Immature natural killer cell (primary cell): ENCODE results near the gene ETV1. TPM values are rescaled to one million over a fixed set of nuclear protein-coding genes. Genes with fewer than 3 reads are reported as not detected.

ENCODE experiments used
- DNase-seq, 3 donors: peaks; one replicate each; pipeline ENCODE4 v3.0.0; 2022; ENCODE audit warnings: mixed read lengths in 1 of 3
- H3K27ac Mint-ChIP-seq, 6 donors: one replicate each; pipeline ENCODE4 v1.8.0; 2020; ENCODE audit warnings: mixed read lengths in 6 of 6, mild to moderate bottlenecking in 5 of 6, inconsistent platforms in 4 of 6, moderate library complexity in 3 of 6
- H3K27me3 Mint-ChIP-seq, 3 donors: one replicate each; pipeline ENCODE4 v1.8.0; 2020 to 2021; ENCODE audit warnings: low read depth in 3 of 3, mild to moderate bottlenecking in 3 of 3, mixed read lengths in 3 of 3, moderate library complexity in 3 of 3, inconsistent platforms in 1 of 3
- H3K36me3 Mint-ChIP-seq, 3 donors: one replicate each; pipeline ENCODE4 v1.8.0; 2020; ENCODE audit warnings: mixed read lengths in 3 of 3, inconsistent platforms in 2 of 3, mild to moderate bottlenecking in 2 of 3
- H3K4me1 Mint-ChIP-seq, 2 donors: one replicate each; pipeline ENCODE4 v1.8.0; 2020; ENCODE audit warnings: inconsistent platforms in 2 of 2, mild to moderate bottlenecking in 2 of 2, mixed read lengths in 2 of 2, moderate library complexity in 1 of 2
- H3K4me3 Mint-ChIP-seq, 5 donors: one replicate each; pipeline ENCODE4 v1.8.0; 2020; ENCODE audit warnings: mild to moderate bottlenecking in 5 of 5, mixed read lengths in 5 of 5, inconsistent platforms in 3 of 5, moderate library complexity in 3 of 5
- H3K9me3 Mint-ChIP-seq, 6 donors: one replicate each; pipeline ENCODE4 v1.8.0; 2020; ENCODE audit warnings: mild to moderate bottlenecking in 6 of 6, mixed read lengths in 6 of 6, inconsistent platforms in 4 of 6, moderate library complexity in 3 of 6
- polyA plus RNA-seq, 3 donors: library from polyadenylated mRNA; unstranded; fragments of 300-500 nt; fragmentation: Illumina TruSeq; gene quantifications; one replicate each; pipeline ENCODE4 v1.2.3, GENCODE V29; 2021

ETV1 gene
- polyA plus RNA-seq, 3 donors from 2014 or later, result not detected

- Mint-ChIP-seq H3K27me3 (peaks cover 0 to 2% (median 0%) of the 10 kb centered on the region in 3 donors), H3K9me3 (no peaks in the 10 kb centered on the region), H3K4me3 (no peak overlapping the region), H3K4me1 (peaks cover 27 to 37% of the 10 kb centered on the region in 2 donors), H3K27ac (no peak overlapping the region), H3K36me3 (no peaks in the 10 kb centered on the region)
- DNase-seq, result no peak
Observed at GRCh38 chr7:13904689-13905088, 84.8 kb downstream of the ETV1 start.

DNA sequence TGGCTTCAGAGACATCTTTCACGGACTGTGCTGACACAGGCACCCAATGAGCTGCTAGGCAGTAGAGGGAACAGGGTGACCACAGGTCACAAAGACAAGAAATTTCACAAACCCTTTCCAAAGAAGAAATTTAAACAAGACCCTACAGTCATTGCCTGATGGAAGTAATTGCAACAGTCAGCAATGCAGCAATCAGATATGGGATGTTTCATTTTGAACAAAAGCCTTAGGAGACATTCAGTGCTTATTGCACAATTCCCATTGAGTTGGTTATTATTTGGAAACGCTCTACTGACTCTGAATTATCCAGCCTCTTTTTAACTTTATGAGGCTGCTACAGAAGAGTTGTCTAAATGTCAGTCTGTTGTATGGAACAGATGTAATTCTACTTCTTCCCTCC is 85.5 kb downstream of the ETV1 start:
- Mint-ChIP-seq H3K9me3 (no peaks in the 10 kb centered on the region), H3K4me3 (no peak overlapping the region), H3K4me1 (peaks cover 20 to 30% of the 10 kb centered on the region in 2 donors), H3K36me3 (no peaks in the 10 kb centered on the region), H3K27ac (no peak overlapping the region), H3K27me3 (peaks cover 0 to 2% (median 0%) of the 10 kb centered on the region in 3 donors)
- no peak for DNase-seq

- Mint-ChIP-seq H3K4me3 (no peak overlapping the region), H3K27me3 (no peaks in the 10 kb centered on the region), H3K4me1 (peaks cover 11 to 20% of the 10 kb centered on the region in 2 donors), H3K27ac (no peak overlapping the region), H3K36me3 (no peaks in the 10 kb centered on the region), H3K9me3 (no peaks in the 10 kb centered on the region)
- no peak for DNase-seq
Observed at GRCh38 chr7:13901577-13901976, 87.9 kb downstream of the ETV1 start.

DNA sequence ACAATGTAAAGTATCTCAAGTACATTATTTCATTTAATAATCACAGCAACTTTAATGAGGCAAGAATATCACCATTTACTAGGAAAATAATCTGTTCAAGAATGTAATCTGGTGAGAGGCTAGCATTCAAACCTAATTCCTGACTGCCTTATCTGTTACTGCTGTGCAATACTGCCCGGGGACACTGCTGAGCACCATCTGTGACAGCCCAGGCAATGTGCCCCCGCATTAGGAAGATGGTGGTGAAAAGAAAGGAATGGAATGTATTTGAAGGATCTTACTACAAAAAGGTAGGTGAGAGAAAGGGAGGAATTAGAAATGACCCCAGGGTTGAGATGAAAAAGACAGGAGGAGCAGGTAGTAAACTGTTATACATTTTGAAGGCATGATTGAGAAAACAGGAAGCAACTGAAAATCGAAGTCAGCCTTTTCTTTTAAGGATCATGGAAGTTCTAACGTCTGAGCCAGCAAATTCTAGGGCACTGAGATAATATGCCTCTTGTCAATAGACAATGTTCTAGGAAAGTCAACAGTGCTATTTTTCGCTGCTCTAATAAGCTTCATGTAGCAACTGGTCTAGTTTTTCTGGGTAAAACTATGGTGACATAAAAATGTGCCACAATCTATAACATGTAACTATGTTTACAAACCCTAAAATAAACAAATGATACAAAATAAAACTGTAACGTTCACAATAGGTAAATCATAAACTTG is 90.4 kb downstream of the ETV1 start:
- no peak for DNase-seq
- Mint-ChIP-seq H3K27me3 (no peaks in the 10 kb centered on the region), H3K4me3 (no peak overlapping the region), H3K36me3 (no peaks in the 10 kb centered on the region), H3K27ac (no peak overlapping the region), H3K4me1 (peaks cover 11 to 14% of the 10 kb centered on the region in 2 donors), H3K9me3 (no peaks in the 10 kb centered on the region)

DNA sequence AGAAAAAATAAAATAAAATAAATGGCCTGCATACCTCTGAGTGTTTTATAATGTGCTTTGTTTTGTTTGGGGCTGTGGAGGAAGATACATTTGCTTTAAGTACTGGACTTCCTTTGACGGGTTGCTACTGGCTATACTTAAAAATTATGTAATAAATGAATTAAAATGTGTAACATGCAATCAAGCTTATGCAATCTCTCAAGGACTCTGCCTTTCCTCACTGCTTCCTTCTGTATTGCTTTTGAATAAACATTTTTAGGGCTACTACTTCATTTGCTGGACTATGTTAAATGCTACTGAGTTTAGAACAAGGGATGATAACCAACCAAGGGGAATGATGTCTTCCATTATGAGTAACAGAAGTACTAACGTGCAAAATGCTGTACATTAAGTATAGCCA is 91.6 kb downstream of the ETV1 start:
- H3K9me3 Mint-ChIP-seq, result no peaks in the 10 kb centered on the region
- no peaks in the 10 kb centered on the region for H3K27me3 Mint-ChIP-seq
- no peaks in the 10 kb centered on the region for H3K36me3 Mint-ChIP-seq
- H3K27ac Mint-ChIP-seq, result no peak overlapping the region
- DNase-seq, result no peak
- peaks cover 11 to 14% of the 10 kb centered on the region in 2 donors for H3K4me1 Mint-ChIP-seq
- H3K4me3 Mint-ChIP-seq, result no peak overlapping the region

DNA sequence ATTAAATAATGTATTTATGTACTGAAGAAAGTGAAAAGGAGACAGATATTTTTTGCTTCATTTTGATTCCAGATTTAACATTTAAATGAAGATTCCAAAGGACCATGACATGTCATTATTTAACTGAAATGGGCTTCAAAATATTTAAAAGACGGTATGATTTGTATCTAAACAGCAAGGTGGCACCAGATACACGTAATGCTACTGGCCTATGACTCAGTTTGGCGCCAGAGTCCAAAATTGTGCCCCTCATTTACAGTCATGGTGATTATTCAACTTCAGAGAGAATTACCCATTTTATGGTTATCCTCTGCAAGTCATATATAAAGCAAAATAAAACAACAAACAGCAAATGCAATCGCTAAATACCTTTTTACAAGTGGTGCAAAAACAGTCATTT is 94.5 kb downstream of the ETV1 start:
- DNase-seq, result no peak
- no peaks in the 10 kb centered on the region for H3K9me3 Mint-ChIP-seq
- H3K27ac Mint-ChIP-seq, result no peak overlapping the region
- H3K4me3 Mint-ChIP-seq, result no peak overlapping the region
- no peaks in the 10 kb centered on the region for H3K36me3 Mint-ChIP-seq
- peaks cover 11 to 14% of the 10 kb centered on the region in 2 donors for H3K4me1 Mint-ChIP-seq
- H3K27me3 Mint-ChIP-seq, result no peaks in the 10 kb centered on the region

- no peak for DNase-seq
- H3K9me3 Mint-ChIP-seq, result no peaks in the 10 kb centered on the region
- peaks cover 11 to 14% of the 10 kb centered on the region in 2 donors for H3K4me1 Mint-ChIP-seq
- peaks cover 0 to 2% (median 0%) of the 10 kb centered on the region in 3 donors for H3K27me3 Mint-ChIP-seq
- H3K4me3 Mint-ChIP-seq, result no peak overlapping the region
- H3K27ac Mint-ChIP-seq, result no peak overlapping the region
- no peaks in the 10 kb centered on the region for H3K36me3 Mint-ChIP-seq
Observed at GRCh38 chr7:13894377-13894776, 95.1 kb downstream of the ETV1 start.

GRCh38 chr7:13890793-13891192 is 98.7 kb downstream of the ETV1 start:
- Mint-ChIP-seq H3K4me3 (no peak overlapping the region), H3K9me3 (no peaks in the 10 kb centered on the region), H3K4me1 (peaks cover 0 to under 1% of the 10 kb centered on the region in 2 donors), H3K27me3 (peaks cover 0 to 2% (median 0%) of the 10 kb centered on the region in 3 donors), H3K36me3 (no peaks in the 10 kb centered on the region), H3K27ac (no peak overlapping the region)
- DNase-seq, result no peak

DNA sequence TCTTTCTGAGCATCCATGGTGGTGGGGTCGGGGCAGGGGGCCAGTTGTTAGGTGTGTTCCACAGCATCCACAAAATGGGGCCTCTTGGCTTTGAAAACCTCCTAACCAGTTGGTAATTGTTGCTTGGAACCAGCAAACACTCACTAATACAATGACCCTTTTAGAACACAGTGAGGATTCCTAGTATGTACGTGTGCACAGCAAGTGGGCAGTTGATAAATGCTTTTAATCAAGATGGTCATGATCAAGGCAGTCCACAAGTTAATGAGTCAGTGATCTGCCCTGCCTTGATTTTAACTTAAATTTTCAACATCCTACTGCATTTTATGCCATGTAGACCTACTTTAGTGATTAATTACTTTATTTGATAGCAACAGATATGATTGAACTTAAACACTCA is 103.1 kb downstream of the ETV1 start:
- Mint-ChIP-seq H3K4me3 (no peak overlapping the region), H3K36me3 (no peaks in the 10 kb centered on the region)
- DNase-seq, result no peak

DNA sequence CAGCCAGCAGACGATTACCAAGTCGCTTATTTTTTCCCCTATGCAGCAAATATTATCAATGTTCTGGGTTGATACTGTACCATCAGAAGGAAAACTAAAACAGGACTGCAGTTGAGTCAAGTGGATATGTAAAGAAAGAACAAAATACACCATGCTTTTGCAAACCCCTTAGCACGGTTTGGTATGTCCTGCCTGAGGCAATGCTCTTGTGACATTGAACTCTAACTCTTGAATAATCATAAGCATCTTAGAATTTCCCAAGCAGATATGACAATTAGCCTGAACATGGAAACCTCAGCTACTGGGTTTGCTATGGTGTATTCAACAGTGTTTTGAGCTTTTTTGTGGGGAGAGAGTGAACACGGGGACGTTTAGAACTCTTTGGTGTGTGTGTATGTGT is 107.4 kb downstream of the ETV1 start:
- Mint-ChIP-seq H3K27me3 (peaks cover 0 to 2% (median 2%) of the 10 kb centered on the region in 3 donors), H3K36me3 (no peaks in the 10 kb centered on the region), H3K4me3 (no peak overlapping the region), H3K27ac (no peak overlapping the region), H3K9me3 (peaks cover 0 to 2% (median 0%) of the 10 kb centered on the region in 6 donors), H3K4me1 (no peaks in the 10 kb centered on the region)
- no peak for DNase-seq

More for the DNA sequence above, 103.1 kb downstream of the ETV1 start:
- Mint-ChIP-seq H3K9me3 (peaks cover 0 to 2% (median 0%) of the 10 kb centered on the region in 6 donors), H3K27me3 (peaks cover 0 to 2% (median 2%) of the 10 kb centered on the region in 3 donors), H3K27ac (no peak overlapping the region), H3K4me1 (no peaks in the 10 kb centered on the region)

DNA sequence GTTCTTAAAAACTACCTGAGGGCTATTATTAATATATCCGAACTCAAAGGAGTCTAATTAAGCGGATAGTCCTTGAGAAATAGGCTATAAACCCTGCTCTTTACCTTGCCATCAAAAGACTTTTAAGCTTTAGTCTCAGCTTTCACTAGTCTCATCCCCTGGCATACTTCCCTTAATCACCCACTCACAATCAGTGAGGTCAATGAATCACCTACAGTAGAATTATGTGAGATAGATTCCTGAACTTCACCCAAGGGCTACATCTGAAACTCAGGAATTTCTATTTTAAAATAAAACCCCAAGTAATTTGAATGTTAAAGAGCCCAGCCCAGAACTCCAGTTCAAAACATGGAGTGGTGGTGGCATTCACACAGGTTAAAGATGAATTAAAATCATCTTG is 108.7 kb downstream of the ETV1 start:
- H3K27ac Mint-ChIP-seq, result no peak overlapping the region

DNA sequence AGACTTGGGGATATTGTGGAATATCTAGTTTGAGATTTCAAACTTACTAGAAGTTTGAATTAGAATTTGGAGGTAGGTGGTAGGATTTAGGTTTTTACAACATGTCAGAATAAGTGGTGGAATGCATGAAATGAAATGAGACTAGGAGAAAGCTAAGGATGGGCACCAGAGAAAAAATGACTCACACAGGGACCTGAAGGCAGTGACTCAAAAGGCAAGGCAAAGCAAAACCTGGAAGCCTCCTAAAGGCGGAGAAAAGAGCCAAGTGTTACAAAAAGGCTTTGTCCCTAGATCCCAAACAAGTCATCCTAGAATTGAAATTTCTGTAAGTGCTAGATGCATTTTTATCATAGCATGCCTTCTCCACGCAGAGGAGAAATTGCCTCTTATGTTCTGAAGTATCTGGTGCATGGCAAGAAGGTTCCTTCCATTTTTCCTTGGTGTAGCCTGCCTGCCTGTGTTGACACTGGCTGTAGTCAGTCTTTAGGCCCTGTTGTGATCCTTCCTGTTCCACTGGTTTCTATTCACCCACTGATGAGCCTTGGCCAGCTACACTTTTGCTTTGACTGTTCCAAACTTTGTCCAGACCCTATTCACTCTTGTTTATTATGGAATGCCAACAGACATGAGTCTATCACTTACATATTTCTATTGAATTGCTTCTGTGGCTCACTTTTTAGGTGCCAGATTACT is 109.3 kb downstream of the ETV1 start:
- no peaks in the 10 kb centered on the region for H3K4me1 Mint-ChIP-seq
- H3K36me3 Mint-ChIP-seq, result no peaks in the 10 kb centered on the region
- H3K27me3 Mint-ChIP-seq, result peaks cover 0 to 2% (median 2%) of the 10 kb centered on the region in 3 donors
- no peak overlapping the region for H3K4me3 Mint-ChIP-seq
- no peak overlapping the region for H3K27ac Mint-ChIP-seq
- peaks cover 0 to 2% (median 0%) of the 10 kb centered on the region in 6 donors for H3K9me3 Mint-ChIP-seq
- no peak for DNase-seq

More for the DNA sequence above, 108.7 kb downstream of the ETV1 start:
- Mint-ChIP-seq H3K27me3 (peaks cover 0 to 2% (median 2%) of the 10 kb centered on the region in 3 donors), H3K4me3 (no peak overlapping the region), H3K36me3 (no peaks in the 10 kb centered on the region), H3K9me3 (peaks cover 0 to 2% (median 0%) of the 10 kb centered on the region in 6 donors), H3K4me1 (no peaks in the 10 kb centered on the region)
- no peak for DNase-seq

GRCh38 chr7:13879143-13879542 is 110.3 kb downstream of the ETV1 start:
- no peak for DNase-seq
- Mint-ChIP-seq H3K36me3 (no peaks in the 10 kb centered on the region), H3K9me3 (peaks cover 0 to 2% (median 0%) of the 10 kb centered on the region in 6 donors), H3K4me3 (no peak overlapping the region), H3K27ac (no peak overlapping the region), H3K4me1 (peaks cover 7 to 8% of the 10 kb centered on the region in 2 donors), H3K27me3 (peaks cover 0 to 2% (median 0%) of the 10 kb centered on the region in 3 donors)

DNA sequence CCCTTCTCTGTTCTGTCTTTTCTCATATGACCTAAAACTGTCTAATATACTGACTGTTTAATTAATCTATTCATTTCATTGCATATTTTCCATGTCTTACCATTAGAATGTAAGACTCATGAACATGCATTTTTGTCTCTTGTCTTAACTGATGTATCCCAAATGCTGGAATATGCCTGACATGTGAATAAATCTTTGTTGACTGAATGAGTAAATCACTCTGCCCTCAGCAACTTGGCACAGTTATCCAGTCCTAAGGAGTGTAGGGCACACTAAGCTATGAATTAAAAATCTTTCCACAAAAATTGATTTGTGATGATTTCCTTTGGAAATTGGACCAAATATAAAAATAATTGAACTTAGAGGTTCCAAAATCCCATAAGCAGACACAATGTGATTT is 111.3 kb downstream of the ETV1 start:
- H3K27ac Mint-ChIP-seq, result no peak overlapping the region
- H3K4me1 Mint-ChIP-seq, result peaks cover 8% of the 10 kb centered on the region in 2 donors
- no peak for DNase-seq
- no peaks in the 10 kb centered on the region for H3K9me3 Mint-ChIP-seq
- no peaks in the 10 kb centered on the region for H3K36me3 Mint-ChIP-seq
- H3K4me3 Mint-ChIP-seq, result no peak overlapping the region
- H3K27me3 Mint-ChIP-seq, result peaks cover 0 to 8% (median 0%) of the 10 kb centered on the region in 3 donors
